Posterior cingulate gyrus (tissue), 11 donors: ENCODE data around the gene CACNA1C.

Experiments
- DNase-seq, 10 donors: peaks; one replicate each; pipeline versions ENCODE4 v3.0.0 to v3.0.0-alpha.2; 2020 to 2021; ENCODE audit warnings: mixed read lengths in 3 of 10
- intact Hi-C: fragments of 100-400 bp; cut with DNase I; formaldehyde crosslinking; loops from one replicate; pipeline ENCODE4 v1.15.1; 2023

Gene CACNA1C

DNA sequence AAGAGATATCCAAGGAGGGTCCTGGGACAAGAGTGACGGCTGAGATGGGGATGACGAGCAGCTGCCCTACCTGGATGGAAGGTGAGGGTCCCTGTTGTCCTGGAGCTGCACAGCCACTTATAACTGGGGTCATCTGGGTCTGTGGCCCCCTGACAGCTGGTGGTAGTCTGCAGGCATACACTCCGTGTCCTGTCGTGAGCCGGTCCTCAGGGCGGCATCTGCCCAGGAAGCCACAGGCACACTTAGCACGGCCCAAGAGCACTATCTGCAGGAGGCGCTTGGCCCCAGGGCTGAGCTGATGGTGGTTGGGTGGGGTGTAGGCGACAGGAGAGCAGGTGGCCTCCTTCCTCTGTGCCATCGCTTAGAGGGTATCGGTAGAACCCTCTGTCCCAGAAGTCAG is 248.1 kb downstream of the CACNA1C start:
- intact Hi-C loops, result no loop called here

DNA sequence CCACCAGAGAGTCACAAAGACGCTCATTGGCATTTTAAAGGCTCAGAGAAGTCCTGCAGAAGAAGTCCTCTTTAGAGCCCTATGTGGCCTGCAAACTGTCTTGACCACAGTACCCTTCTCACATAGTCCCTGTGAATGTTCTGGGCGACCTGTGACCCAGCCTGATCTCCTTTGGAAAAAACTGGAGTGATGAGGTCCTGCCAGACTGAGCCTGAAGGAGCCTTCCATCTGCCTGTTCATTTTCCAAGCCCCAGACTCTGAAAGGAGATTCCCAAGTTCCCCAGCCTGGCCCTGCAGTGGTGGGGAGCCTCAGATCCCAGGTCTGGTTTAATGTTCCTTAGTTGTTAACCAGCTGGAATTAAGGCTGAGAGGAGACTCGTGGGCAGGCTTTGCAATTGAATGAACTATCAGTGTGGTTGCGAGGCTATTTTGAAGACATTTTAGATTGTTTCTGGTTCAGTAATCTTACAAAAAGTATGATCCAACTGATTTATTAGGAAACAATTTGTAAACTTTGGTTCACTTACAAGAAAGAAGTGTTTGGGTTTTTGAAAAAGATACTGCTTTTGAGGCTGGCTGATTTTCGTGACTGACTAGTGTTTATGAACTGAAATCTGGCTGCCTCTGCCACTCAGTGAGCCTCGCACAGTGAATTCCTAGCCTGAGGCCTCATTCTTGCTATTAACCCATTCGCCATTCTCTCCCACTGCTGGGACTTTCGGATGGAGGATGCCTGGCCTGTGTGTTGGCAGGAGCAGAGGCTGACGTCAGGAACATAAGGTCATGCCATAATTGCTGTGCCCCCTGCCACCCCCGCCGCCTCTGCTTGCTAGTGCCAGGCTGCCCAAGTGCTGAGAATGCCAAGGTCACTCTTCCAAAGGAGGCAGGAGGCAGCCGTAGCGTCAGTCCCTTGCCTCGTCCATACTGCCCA is 249.0 kb downstream of the CACNA1C start:
- DNase-seq, result peak in 1 of 10 donors; percentile 72
- intact Hi-C loops, result no loop called here

More for the DNA sequence above, 248.1 kb downstream of the CACNA1C start:
- DNase-seq, result no peak

DNA sequence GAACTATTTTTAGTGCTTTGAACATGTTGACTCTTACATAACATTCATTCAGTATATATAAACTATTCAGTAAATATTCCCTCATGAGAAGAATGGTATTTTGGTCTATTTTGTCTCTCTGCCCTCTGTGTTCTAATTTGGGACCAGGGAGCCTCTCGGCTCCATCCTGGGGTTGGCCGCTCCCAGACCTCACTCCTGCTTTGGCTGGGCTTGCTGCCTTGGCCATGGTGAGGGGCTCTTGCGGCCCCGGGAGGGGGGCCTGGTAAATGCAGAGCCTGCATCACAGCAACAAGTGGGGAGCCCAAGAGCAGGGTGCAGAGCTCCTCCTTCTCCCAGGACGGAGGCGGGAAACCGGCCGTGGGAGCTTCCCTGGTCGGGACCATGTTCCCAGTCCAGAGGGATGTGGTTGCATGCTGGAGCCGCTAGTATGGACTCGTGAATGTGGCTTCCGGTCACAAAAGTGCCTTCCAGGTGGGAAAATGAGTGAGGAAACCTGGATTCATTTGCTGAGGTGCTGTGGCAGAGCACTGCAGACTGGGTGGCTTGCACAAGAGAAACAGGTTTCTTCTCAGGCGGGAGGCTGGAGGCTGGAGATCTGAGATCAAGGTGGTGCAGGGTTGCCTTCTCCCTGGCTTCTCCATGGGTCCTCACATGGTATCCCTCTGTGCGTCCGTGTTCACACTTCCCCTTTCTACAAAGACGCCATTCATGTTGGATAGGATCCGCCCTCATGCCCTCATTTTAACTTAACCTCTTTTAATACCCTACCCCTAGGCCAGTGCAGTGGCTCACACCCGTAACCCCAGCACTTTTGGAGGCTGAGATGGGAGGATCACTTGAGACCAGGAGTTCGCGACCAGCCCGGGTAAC is 250.2 kb downstream of the CACNA1C start:
- intact Hi-C loops, result no loop called here
- no peak for DNase-seq

- intact Hi-C loops, result no loop called here
- DNase-seq, result no peak
Observed at GRCh38 chr12:2304223-2304622, 251.4 kb downstream of the CACNA1C start.

GRCh38 chr12:2306012-2306411 is 253.2 kb downstream of the CACNA1C start:
- no peak for DNase-seq
- intact Hi-C loops, result no loop called here

GRCh38 chr12:2306735-2307134 is 253.9 kb downstream of the CACNA1C start:
- DNase-seq, result peak in 1 of 10 donors; percentile 25
- intact Hi-C loops, result no loop called here

- intact Hi-C loops, result no loop called here
- DNase-seq, result no peak
Observed at GRCh38 chr12:2307550-2307949, 254.8 kb downstream of the CACNA1C start.

DNA sequence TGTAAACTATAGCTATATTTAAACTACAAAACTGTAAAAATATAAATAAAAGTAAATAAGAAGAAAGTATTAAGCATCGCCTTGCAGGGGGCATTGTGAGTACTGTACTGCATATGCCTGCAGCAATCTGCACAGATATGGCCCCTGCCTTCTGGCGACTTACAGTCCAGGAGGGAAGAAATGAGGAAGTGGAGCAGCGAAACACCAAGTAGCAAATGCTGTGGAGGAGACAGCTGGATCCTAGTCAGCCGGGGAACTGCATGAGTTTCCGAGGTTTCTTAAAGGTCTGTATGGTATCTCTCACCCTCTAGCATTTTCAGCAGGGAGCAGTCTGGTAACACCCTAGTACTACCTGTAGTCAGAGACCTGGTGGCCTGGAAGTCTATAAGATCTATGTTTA is 256.9 kb downstream of the CACNA1C start:
- intact Hi-C loops, result no loop called here
- DNase-seq, result peak in 1 of 10 donors; percentile 22

DNA sequence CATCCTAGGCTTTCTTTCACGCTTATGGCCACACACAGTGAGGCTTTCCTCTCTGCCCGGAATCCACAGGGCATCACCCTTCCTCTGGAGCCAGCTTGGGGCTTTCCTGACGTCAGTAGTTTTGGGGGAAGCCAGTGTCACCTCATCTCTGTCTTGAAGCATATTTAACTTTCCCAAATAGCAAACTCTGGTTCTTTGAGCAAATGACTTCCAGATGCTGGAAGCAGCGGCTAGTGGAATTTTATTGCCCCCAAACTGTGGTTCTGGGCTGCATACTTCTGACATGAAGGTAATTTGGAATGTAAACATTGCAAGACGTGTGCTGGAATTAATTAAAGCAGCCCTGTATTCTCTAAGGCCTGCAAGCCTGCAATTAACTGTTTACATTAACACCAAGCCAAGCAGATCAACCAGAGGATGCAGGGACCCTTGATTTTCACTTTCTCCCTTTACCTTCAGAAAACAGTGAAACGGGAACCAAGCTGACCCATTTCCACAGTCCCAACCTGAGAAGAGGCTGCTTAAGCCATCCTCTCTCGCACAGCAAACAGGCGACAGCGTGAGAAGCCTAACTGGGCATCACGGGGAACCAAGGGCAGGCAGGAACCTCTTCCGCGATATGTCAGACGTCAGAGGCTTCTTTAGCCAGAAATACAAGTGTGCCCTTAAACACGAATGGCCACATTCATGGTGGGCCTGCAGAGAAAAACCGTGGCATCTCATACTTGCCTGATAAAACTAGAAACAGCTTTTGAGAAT is 258.4 kb downstream of the CACNA1C start:
- no peak for DNase-seq

GRCh38 chr12:2312175-2312574 is 259.4 kb downstream of the CACNA1C start:
- intact Hi-C loops, result no loop called here
- DNase-seq, result peak in 1 of 10 donors; percentile 52

More for the DNA sequence above, 258.4 kb downstream of the CACNA1C start:
- intact Hi-C loops, result no loop called here

GRCh38 chr12:2312770-2313169 is 260.0 kb downstream of the CACNA1C start:
- intact Hi-C loops, result no loop called here
- no peak for DNase-seq

GRCh38 chr12:2314492-2314891 is 261.7 kb downstream of the CACNA1C start:
- intact Hi-C loops, result no loop called here
- DNase-seq, result no peak

GRCh38 chr12:2317772-2318171 is 265.0 kb downstream of the CACNA1C start:
- no peak for DNase-seq
- intact Hi-C loops, result no loop called here

- intact Hi-C loops, result no loop called here
- no peak for DNase-seq
Observed at GRCh38 chr12:2318286-2318685, 265.5 kb downstream of the CACNA1C start.

- peak in 1 of 10 donors; percentile 71 for DNase-seq
- intact Hi-C loops, result no loop called here
Observed at GRCh38 chr12:2319136-2319535, 266.3 kb downstream of the CACNA1C start.

GRCh38 chr12:2319737-2320506 is 267.1 kb downstream of the CACNA1C start:
- no peak for DNase-seq
- intact Hi-C loops, result no loop called here

GRCh38 chr12:2320841-2321240 is 268.1 kb downstream of the CACNA1C start:
- DNase-seq, result no peak
- intact Hi-C loops, result no loop called here

- intact Hi-C loops, result no loop called here
- DNase-seq, result no peak
Observed at GRCh38 chr12:2322554-2323120, 269.9 kb downstream of the CACNA1C start.

- intact Hi-C loops, result no loop called here
- no peak for DNase-seq
Observed at GRCh38 chr12:2323532-2324255, 270.9 kb downstream of the CACNA1C start.
